Neural progenitor cell (in vitro differentiated cells): ENCODE results near the gene OR11H12. TPM values are rescaled to one million over a fixed set of nuclear protein-coding genes. Genes with fewer than 3 reads are reported as not detected.

Experiments used
- small RNA-seq: library from RNA; depleted of rRNA; stranded (forward); fragments of <200 nt; gene quantifications from one replicate; pipeline ENCODE3, GENCODE V24; 2015
- total RNA-seq: library from RNA; depleted of rRNA; stranded (reverse); fragments of >200 nt; gene quantifications from 2 replicates; pipeline ENCODE4 v1.2.3, GENCODE V29; 2015; ENCODE audit warnings: low replicate concordance

The OR11H12 gene
- total RNA-seq, 1 donor from 2014 or later: not detected

Small RNA genes lying within 50 kb of the gene (small RNA-seq; reads per million reads assigned to genes)
- not detected for gene CR383656.6
- not detected for gene CR383656.7
- not detected for gene CR383656.9
